Smooth muscle cell (in vitro differentiated cells): Measurements from ENCODE around the gene CAPN15. TPM values are rescaled to one million over a fixed set of nuclear protein-coding genes. Genes with fewer than 3 reads are reported as not detected.
"Not testable (repeated sequence)": the region's sequence is repeated elsewhere in the genome, so short reads cannot be mapped to it uniquely, and the experiment has no call there.

ENCODE experiments used
- DNase-seq: peaks from one replicate; lab custom pipeline; 2025; ENCODE audit not compliant: unreplicated experiment; lab: John Stamatoyannopoulos, UW
- H2AFZ ChIP-seq: fragments of 200-600 bp; sonication (generic); 2 replicates; pipeline ENCODE4 v1.6.0; 2016; ENCODE audit warnings: antibody characterized with exemption, low read depth, mild to moderate bottlenecking
- H3F3A ChIP-seq: fragments of 200-600 bp; sonication (generic); 2 replicates; pipeline ENCODE4 v1.6.0; 2017; ENCODE audit warnings: antibody characterized with exemption, low read depth
- H3K27ac ChIP-seq: fragments of 200-600 bp; sonication (generic); 2 replicates; pipeline ENCODE4 v1.5.1; 2016; ENCODE audit warnings: low read depth, mild to moderate bottlenecking
- H3K27me3 ChIP-seq: fragments of 200-600 bp; sonication (generic); 2 replicates; pipeline ENCODE4 v1.6.1; 2016; ENCODE audit warnings: low read depth, mild to moderate bottlenecking
- H3K36me3 ChIP-seq: fragments of 200-600 bp; sonication (generic); 2 replicates; pipeline ENCODE4 v1.5.1; 2016; ENCODE audit warnings: low read depth
- H3K4me1 ChIP-seq: fragments of 200-600 bp; sonication (generic); 2 replicates; pipeline ENCODE4 v1.5.1; 2016; ENCODE audit warnings: low read depth
- H3K4me2 ChIP-seq: fragments of 200-600 bp; sonication (generic); 2 replicates; pipeline ENCODE4 v1.6.0; 2016; ENCODE audit warnings: mild to moderate bottlenecking
- H3K4me3 ChIP-seq: fragments of 200-600 bp; sonication (generic); 2 replicates; pipeline ENCODE4 v1.5.1; 2016; ENCODE audit warnings: mild to moderate bottlenecking
- H3K79me2 ChIP-seq: fragments of 200-600 bp; sonication (generic); 2 replicates; pipeline ENCODE4 v1.6.0; 2016; ENCODE audit warnings: low read depth, mild to moderate bottlenecking
- H3K9ac ChIP-seq: fragments of 200-600 bp; sonication (generic); 2 replicates; pipeline ENCODE4 v1.6.0; 2016; ENCODE audit warnings: low read depth
- H3K9me3 ChIP-seq: fragments of 200-600 bp; sonication (generic); replicated peaks from 2 replicates; pipeline ENCODE4 v1.5.1; 2016; ENCODE audit warnings: low read depth
- H4K20me1 ChIP-seq: fragments of 200-600 bp; sonication (generic); 2 replicates; pipeline ENCODE4 v1.6.0; 2016; ENCODE audit warnings: low read depth
- CTCF ChIP-seq: fragments of 200-600 bp; sonication (generic); IDR thresholded peaks from 2 replicates; pipeline ENCODE4 v1.5.1; 2017; ENCODE audit warnings: borderline replicate concordance, mild to moderate bottlenecking, antibody characterized with exemption; ENCODE audit not compliant: insufficient read depth, poor library complexity, severe bottlenecking
- WGBS: methylation state at CpG from one replicate; pipeline ENCODE4 v1.1.7; 2016; ENCODE audit warnings: low lambda C conversion rate; 5-methylcytosine and 5-hydroxymethylcytosine counted together
- polyA plus RNA-seq: library from polyadenylated mRNA; unstranded; fragments of >200 nt; fragmentation: Nextera tagmentation; extraction: Ambion mirVana; gene quantifications from 2 replicates; pipeline ENCODE4 v1.2.1, GENCODE V29; 2016
- total RNA-seq: library from RNA; depleted of rRNA; stranded (reverse); fragments of >200 nt; gene quantifications from 2 replicates; pipeline ENCODE4 v1.2.3, GENCODE V29; 2014

CAPN15 gene
- total and polyA plus RNA-seq, 2 experiments from 2014 or later = 14.7 to 18.7 TPM

GRCh38 chr16:489606-490005, 37.9 kb upstream of the CAPN15 start:
- WGBS = 98% methylated on average over 16 of the region's 16 CpGs
- no peak for DNase-seq
- H3K4me3 ChIP-seq = no peak overlapping the region
- H3K9me3 ChIP-seq = no peaks in the 10 kb centered on the region
- no peak overlapping the region for H2AFZ ChIP-seq
- H3K4me2 ChIP-seq = no peak overlapping the region
- no peaks in the 10 kb centered on the region for H3K4me1 ChIP-seq
- no peak overlapping the region for H3K9ac ChIP-seq
- no peak for TF ChIP-seq CTCF
- H4K20me1 ChIP-seq = peaks cover 38% of the 10 kb centered on the region
- H3F3A ChIP-seq = no peaks in the 10 kb centered on the region
- no peaks in the 10 kb centered on the region for H3K36me3 ChIP-seq
- H3K79me2 ChIP-seq = no peaks in the 10 kb centered on the region
- H3K27ac ChIP-seq = no peak overlapping the region
- no peaks in the 10 kb centered on the region for H3K27me3 ChIP-seq

- H3K36me3 ChIP-seq = no peaks in the 10 kb centered on the region
- no peak overlapping the region for H3K9ac ChIP-seq
- no peak for TF ChIP-seq CTCF
- no peaks in the 10 kb centered on the region for H3K9me3 ChIP-seq
- no peak overlapping the region for H2AFZ ChIP-seq
- no peak overlapping the region for H3K27ac ChIP-seq
- no peaks in the 10 kb centered on the region for H3K27me3 ChIP-seq
- peaks cover 28% of the 10 kb centered on the region for H4K20me1 ChIP-seq
- WGBS = 86% methylated on average over 10 of the region's 10 CpGs
- H3K4me1 ChIP-seq = no peaks in the 10 kb centered on the region
- no peaks in the 10 kb centered on the region for H3F3A ChIP-seq
- H3K4me3 ChIP-seq = no peak overlapping the region
- H3K4me2 ChIP-seq = no peak overlapping the region
- DNase-seq = no peak
- no peaks in the 10 kb centered on the region for H3K79me2 ChIP-seq
Measured at GRCh38 chr16:490768-491167, 36.7 kb upstream of the CAPN15 start.

GRCh38 chr16:491220-491919, 36.1 kb upstream of the CAPN15 start:
- Histone ChIP-seq H4K20me1 (peaks cover 23% of the 10 kb centered on the region), H3K4me1 (no peaks in the 10 kb centered on the region), H3K4me2 (no peak overlapping the region), H3K79me2 (no peaks in the 10 kb centered on the region), H3F3A (no peaks in the 10 kb centered on the region), H3K9me3 (no peaks in the 10 kb centered on the region), H3K9ac (no peak overlapping the region), H2AFZ (no peak overlapping the region), H3K27ac (no peak overlapping the region), H3K36me3 (no peaks in the 10 kb centered on the region), H3K27me3 (no peaks in the 10 kb centered on the region), H3K4me3 (no peak overlapping the region)
- WGBS = 83% methylated on average over 19 of the region's 19 CpGs
- TF ChIP-seq CTCF = no peak
- DNase-seq = no peak

GRCh38 chr16:492211-492875, 35.2 kb upstream of the CAPN15 start:
- H3K9me3 ChIP-seq = no peaks in the 10 kb centered on the region
- H3F3A ChIP-seq = no peaks in the 10 kb centered on the region
- no peak overlapping the region for H2AFZ ChIP-seq
- H3K79me2 ChIP-seq = no peaks in the 10 kb centered on the region
- H3K4me1 ChIP-seq = no peaks in the 10 kb centered on the region
- H3K36me3 ChIP-seq = no peaks in the 10 kb centered on the region
- no peak overlapping the region for H3K9ac ChIP-seq
- peaks cover 13% of the 10 kb centered on the region for H4K20me1 ChIP-seq
- H3K4me3 ChIP-seq = no peak overlapping the region
- H3K27me3 ChIP-seq = no peaks in the 10 kb centered on the region
- TF ChIP-seq CTCF = no peak
- no peak overlapping the region for H3K27ac ChIP-seq
- no peak for DNase-seq
- WGBS = 96% methylated on average over 30 of the region's 30 CpGs
- no peak overlapping the region for H3K4me2 ChIP-seq

GRCh38 chr16:494676-495075, 32.8 kb upstream of the CAPN15 start:
- WGBS = 92% methylated on average over 15 of the region's 15 CpGs

More at GRCh38 chr16:494676-495075, 32.8 kb upstream of the CAPN15 start:
- peaks cover 12% of the 10 kb centered on the region for H4K20me1 ChIP-seq
- H3K9ac ChIP-seq, H3K27ac ChIP-seq, DNase-seq, H3K4me1 ChIP-seq, H3K4me3 ChIP-seq, H2AFZ ChIP-seq, H3K79me2 ChIP-seq, H3K36me3 ChIP-seq, H3F3A ChIP-seq, H3K4me2 ChIP-seq, H3K27me3 ChIP-seq, H3K9me3 ChIP-seq: not testable (repeated sequence)
